Gastrocnemius medialis (tissue), 4 donors: ENCODE data around the gene SLC38A2.

Experiments used
- POLR2A ChIP-seq, 2 donors: fragments of 450-650 bp; IDR thresholded peaks; one replicate each; pipeline ENCODE4 v1.6.1; 2017; ENCODE audit warnings: antibody characterized with exemption in 2 of 2, mild to moderate bottlenecking in 2 of 2, moderate library complexity in 2 of 2
- TF ChIP-seq, protein P1 (sequence below), 5 experiments: fragments of 450-650 bp in 3 of 5; fragments of 200-600 bp in 2 of 5; sonication (generic) in 2 of 5; IDR thresholded peaks in 4 of 5; conservative IDR thresholded peaks in 1 of 5; 1 replicate in 4 of 5; 2 replicates in 1 of 5; pipeline ENCODE4 v1.5.1; 2016 to 2019; ENCODE audit warnings: antibody characterized with exemption in 5 of 5, mild to moderate bottlenecking in 3 of 5, moderate library complexity in 3 of 5

- TF ChIP-seq, protein P1, sequence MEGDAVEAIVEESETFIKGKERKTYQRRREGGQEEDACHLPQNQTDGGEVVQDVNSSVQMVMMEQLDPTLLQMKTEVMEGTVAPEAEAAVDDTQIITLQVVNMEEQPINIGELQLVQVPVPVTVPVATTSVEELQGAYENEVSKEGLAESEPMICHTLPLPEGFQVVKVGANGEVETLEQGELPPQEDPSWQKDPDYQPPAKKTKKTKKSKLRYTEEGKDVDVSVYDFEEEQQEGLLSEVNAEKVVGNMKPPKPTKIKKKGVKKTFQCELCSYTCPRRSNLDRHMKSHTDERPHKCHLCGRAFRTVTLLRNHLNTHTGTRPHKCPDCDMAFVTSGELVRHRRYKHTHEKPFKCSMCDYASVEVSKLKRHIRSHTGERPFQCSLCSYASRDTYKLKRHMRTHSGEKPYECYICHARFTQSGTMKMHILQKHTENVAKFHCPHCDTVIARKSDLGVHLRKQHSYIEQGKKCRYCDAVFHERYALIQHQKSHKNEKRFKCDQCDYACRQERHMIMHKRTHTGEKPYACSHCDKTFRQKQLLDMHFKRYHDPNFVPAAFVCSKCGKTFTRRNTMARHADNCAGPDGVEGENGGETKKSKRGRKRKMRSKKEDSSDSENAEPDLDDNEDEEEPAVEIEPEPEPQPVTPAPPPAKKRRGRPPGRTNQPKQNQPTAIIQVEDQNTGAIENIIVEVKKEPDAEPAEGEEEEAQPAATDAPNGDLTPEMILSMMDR (IDR thresholded peaks at IDR 0.05 in 4 of 5, conservative IDR thresholded peaks at IDR 0.05 in 1 of 5), result no peak
- no peak for TF ChIP-seq POLR2A (IDR thresholded peaks at IDR 0.05)
Observed at GRCh38 chr12:46415552-46415951, 43.0 kb upstream of the SLC38A2 start.
